HG02678 (cell line): ENCODE measurements around the gene SLC17A9.

Experiments
- ATAC-seq: cut with Tn5 transposase; IDR thresholded peaks from one replicate; pipeline ENCODE4 v1.9.1; 2021; ENCODE audit warnings: mild to moderate bottlenecking, moderate library complexity; ENCODE audit not compliant: unreplicated experiment

The SLC17A9 gene

GRCh38 chr20:62967149-62967501, 14.6 kb downstream of the SLC17A9 start:
- ATAC-seq = no peak

- no peak for ATAC-seq
These were observed 15.3 kb downstream of the SLC17A9 start for GRCh38 chr20:62967628-62968351.

DNA sequence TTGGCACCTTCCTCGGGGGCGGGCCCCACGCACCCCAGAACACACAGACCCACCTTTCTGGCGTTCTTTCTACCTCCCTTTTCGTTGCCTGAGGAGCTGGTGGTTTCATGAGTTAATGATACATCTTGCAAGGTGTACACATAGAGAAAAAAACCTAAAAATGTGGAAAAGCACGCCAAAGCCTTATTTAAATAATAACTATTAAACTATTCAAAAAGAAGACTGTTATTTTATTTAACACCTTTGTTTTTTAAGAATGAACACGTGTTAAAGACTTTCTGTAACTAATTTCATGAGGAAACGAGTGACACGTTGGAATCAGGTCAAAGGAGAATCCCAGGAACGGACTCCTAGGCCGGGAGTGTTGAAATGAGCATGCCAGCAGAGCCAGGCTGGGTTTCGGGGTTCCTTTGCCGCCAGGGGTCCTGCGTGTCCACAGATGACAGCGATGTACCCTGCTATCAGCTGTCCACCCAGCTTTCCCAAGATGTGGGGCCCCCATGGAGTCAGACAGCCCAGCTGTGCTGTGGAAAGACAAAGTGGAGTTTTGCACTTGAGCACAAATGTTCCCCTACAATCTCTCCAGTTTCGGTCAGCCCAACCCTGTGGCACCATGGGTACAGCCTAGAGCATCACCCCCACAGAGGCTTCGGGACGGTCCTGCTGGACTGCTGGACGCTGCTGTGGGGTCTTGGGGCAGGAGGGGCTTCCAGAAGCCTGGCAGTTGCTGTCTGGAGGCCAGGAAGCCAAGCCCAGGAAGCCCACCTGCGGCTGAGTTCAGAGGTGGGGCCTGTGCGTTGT, 16.1 kb downstream of the SLC17A9 start:
- no peak for ATAC-seq

DNA sequence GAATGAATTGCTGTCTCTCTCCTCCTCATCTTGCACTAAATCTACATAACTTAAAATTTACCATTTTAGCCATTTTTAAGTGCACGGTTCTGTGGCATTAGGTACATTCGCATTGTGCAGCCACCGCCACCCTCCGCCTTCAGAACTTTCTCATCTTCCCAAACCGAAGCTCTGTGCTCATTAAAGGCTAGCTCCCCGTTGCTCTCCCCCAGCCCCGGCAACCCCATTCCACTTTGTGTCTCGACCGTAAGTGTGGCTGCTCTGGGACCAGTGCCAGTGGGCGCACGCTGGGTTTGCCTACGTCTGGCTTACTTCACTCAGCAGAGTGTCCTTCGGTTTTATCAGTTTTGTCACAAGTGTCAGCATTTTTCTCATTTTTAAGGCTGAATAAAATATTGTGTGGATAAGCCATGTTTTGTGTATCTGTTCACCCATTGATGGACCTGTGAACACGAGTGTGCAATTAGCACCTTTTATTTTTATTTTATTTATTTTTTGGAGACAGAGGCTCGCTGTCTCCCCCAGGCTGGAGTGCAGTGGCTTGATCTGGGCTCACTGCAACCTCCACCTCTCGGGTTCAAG, 16.8 kb downstream of the SLC17A9 start:
- no peak for ATAC-seq

DNA sequence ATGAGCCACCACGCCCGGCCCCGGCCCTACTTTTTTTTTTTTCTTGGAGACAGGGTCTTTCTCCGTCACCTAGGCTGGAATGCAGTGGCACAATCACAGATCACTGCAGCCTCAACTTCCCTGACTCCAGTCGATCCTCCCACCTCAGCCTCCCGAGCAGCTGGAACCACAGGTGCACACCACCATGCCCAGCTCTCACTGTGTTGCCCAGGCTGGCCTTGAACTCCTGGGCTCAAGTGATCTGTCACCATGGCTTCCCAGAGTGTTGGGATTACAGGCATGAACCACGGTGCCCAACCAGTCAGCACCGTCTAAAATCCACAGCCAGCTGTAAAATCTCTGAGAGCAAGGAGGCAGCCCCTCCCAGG, 17.4 kb downstream of the SLC17A9 start:
- no peak for ATAC-seq

GRCh38 chr20:62970307-62971210, 18.1 kb downstream of the SLC17A9 start:
- ATAC-seq = no peak

DNA sequence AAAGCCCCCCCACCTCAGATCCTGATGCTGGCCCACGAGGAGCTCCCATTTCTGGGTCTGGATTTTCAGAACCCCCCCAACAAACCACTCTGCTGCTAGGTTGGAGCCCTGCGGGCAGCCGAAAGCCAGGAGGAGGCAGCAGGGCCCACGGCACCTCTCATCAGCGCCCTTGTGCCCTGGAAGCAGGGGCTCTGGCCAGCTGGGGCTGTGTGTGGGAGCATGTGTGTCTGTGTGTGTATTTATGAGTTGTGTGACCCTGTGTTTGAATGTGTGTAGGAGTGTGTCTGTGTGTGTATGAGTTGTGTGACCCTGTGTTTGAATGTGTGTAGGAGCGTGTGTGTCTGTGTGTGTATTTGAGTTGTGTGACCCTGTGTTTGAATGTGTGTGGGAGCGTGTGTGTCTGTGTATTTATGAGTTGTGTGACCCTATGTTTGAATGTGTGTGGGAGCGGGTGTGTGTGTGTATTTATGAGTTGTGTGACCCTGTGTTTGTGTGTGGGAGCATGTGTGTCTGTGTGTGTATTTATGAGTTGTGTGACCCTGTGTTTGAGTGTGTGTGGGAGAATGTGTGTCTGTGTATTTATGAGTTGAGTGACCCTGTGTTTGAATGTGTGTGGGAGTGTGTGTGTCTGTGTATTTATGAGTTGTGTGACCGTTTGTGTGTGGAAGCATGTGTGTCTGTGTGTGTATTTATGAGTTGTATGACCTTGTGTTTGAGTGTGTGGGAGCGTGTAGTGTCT, 18.9 kb downstream of the SLC17A9 start:
- no peak for ATAC-seq

DNA sequence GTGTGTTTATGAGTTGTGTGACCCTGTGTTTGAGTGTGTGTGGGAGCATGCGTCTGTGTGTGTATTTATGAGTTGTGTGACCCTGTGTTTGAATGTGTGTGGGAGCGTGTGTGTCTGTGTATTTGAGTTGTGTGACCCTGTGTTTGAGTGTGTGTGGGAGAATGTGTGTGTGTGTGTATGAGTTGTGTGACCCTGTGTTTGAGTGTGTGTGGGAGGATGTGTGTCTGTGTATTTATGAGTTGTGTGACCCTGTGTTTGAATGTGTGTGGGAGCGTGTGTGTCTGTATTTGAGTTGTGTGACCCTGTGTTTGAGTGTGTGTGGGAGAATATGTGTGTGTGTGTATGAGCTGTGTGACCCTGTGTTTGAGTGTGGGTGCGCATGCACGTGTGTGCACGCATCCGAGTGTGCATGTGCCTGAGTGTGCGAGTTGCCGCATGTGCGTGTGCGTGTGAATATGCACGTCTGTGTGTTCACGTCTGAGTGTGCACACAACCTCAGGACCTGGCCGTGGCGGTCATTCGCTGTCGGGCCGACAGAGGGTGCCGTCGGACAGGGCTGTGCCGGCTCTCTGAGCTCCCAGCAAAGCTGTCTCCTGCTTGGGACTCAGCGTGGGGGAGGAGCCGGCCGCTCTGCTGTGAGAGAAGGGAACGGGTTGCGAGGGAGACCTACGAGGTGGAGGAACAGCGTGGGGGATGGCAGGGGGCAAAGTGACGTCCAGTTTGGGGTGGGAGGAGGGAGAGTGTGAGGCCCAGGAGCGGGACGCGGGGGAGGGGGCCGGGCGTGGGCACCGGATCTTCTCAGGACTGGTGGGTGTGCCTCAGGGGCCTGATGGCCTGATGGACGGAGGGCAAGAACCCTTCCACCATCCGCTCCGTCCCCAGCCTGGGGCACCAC, 19.7 kb downstream of the SLC17A9 start:
- peak; percentile 69 for ATAC-seq

DNA sequence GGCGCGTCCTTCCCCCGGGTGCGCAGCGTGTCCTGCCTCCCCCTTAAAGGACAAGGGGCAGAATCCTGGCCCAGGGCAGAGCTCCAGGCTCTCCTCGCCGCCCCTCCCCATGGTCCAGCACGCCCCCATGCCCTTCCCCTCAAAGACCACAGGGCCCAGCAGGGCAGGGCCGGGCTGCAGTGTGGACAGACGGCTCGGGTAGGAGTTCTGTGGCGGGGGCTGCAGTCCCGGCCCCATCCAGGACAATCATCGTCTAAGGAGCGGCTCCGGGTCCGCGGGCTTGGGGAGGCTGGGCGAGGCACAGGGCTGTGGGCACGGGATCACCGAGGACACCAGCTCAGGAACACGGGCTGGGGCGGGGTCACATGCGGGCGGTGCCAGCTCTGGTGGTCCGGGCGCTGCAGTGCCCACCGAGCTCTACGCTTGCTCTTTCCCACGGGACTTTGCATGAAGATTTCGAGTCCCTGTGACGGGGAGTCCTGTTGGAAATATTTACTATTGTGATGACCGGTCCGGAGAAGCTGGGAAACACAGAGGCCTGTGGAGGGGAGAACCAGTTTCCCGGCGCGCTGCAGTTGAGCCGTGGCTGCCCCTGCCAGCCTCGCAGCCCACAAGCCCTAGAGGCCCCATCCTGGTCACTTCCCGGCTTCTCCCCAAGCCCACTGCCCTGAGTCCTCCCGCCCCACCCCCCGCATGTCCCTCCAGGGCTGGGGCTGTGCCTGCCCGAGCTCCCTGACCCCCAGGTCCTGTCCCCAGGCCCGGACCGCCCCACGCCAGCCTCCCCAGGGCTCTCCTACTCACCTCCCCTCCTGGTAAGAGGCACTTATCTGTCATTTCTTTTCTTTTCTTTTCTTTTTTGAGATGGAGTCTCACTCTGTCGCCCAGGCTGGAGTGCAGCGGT, 20.6 kb downstream of the SLC17A9 start:
- ATAC-seq = no peak

DNA sequence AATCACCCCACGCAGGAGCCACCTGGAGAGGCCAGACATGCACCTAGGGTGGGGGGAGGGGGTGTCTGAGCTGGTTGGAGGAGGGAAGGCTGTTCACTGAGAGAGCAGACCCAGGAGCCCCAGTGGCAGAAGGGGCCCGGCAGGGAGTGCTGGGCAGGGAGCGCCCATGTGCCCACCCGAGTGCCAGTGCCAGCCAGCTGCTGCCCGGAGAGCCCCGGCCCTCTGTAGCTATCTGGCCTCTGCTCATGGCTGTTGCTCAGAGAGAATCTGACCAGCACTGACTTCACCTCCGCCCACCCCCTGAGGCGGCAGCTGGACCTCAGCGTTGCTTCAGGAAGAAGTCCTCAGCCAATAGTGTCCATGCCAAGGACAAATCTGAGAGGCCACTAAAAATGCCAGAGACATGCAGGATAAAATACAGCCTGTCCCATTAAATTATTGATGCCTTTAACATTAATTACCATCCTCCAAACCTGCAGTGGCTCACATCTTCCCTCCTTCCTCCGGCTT, 22.8 kb downstream of the SLC17A9 start:
- no peak for ATAC-seq

DNA sequence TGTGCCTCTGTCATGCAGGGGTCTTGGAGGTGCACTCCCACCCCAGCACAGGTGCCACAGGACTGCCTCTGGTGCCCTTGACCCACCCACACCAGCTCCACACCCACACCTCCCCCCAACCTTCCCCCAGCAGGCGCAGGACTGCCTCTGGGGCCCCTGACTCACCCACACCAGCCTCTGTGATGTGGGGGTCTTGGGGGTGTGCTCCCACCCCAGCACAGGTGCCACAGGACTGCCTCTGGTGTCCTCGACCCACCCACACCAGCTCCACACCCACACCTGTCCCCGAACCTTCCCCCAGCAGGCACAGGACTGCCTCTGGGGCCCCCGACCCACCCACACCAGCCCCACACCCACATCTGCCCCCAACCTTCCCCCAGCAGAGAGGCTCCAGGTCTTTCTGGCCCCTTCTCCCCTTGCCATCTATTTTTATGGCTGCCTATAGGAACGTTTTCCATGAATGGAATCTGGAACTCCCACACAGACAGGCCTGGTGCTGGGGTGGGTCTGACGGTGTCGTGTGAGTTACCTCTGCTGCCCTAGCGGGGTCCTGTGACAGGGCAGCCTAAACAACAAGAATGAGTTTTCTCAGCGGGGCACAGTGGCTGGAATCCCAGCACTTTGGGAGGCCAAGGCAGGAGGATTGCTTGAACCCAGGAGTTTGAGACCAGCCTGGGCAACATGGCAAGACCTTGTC, 23.5 kb downstream of the SLC17A9 start:
- ATAC-seq = no peak

GRCh38 chr20:62976886-62977285, 24.4 kb downstream of the SLC17A9 start:
- no peak for ATAC-seq

DNA sequence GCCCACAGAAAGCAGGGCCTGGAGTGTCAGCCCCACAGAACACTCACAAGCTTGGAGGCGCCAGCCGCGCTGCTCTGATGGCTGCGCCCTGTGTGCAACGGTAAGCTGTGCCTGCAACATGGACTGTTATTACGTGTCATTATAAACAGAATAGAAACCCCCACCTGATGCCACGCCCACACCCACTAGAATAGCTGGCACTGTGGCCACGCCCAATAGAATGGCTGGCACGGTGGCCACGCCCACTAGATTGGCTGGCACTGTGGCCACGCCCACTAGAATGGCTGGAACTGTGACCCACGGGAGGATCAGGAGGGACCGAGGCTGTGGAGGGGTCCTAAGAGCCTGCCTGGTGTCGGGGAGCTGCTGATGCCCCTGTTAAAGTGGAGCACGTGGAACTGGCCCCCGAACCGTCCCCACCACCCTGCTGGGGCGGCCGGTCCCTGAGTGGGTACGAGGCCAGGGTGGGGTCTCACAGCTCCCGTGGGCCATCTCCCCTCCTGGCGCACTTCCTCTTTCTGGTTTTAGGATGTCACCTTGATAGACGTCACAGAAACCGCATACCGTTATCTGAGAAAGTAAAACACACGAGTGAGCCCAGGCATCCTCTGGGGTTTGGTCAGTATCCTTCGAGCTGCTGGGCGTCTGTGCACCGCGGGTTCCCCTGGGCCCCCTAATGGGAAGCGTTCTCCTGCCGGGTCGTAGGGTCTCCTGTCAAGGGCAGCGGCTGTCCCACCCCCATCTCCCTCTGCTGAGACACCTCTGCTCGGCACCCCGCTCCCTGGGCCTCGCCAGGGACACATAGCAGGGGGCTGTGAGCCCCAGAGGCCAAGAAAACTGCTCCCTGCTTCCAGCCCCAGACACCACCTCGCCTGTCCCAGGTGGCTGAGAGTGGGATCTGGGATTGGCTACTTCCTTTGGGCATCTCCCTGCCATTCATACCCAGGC, 25.4 kb downstream of the SLC17A9 start:
- ATAC-seq = peak; percentile 53

- ATAC-seq = no peak
These were observed 26.0 kb downstream of the SLC17A9 start for GRCh38 chr20:62978561-62978943.

DNA sequence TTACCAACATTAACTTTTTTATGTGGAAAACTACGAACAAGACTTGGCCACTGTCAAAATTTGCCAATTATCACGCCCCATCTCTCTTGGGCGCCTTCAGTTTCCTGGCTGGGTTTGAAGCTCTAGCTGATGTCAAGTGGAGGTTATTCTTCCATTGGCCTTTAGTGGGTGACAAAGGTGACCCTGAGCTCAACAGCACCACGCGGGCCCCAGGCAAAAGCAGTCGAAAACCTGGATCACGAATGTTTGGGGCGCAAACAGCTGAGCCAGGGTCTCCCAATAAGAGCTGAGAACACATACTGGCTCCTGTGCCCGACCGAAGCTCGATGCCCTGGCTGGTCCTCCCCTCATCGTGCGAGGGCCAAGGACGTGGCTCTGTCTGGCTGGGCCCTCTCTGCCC, 26.8 kb downstream of the SLC17A9 start:
- ATAC-seq = no peak

DNA sequence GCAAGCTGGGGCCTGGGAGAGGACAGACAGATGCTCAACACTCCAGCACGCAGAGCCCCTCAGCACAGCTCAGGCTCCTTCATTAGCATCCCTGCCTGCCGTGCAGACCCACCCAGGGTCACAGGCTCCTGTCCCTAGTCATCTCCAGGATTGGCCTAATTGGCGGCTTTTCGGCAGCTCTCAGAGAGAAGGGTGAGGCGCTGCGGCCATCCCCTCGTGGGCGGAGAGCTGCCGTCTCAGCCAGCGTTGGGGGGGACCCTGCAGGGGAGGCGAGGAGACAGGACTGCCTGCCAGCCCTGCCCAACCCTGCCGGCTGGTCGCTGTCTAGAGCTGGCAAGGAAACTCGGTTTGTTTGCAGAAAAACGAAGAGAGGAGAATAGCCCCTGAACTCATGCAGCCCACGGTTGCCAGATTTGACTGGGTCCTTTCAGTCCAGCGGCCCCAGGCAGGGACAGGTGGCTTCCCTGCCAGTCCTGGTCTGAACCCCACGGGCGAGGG, 27.4 kb downstream of the SLC17A9 start:
- no peak for ATAC-seq
